Endothelial cell of umbilical vein (primary cell): Measurements from ENCODE around the gene NR1I3. TPM values are rescaled to one million over a fixed set of nuclear protein-coding genes. Genes with fewer than 3 reads are reported as not detected.

Experiments used
- BruUV-seq: library from RNA; stranded (reverse); fragments of 400-500 nt; replicated peaks from 2 replicates; lab custom pipeline; 2021; lab: Mats Ljungman, UMichigan
- CTCF ChIA-PET: fragments of 300-600, 350-600 bp; sonication (Branson Sonifier 250); formaldehyde crosslinking; loops from one replicate; lab custom pipeline; 2021; ENCODE audit warnings: antibody characterized with exemption, inconsistent platforms; lab: Charles Lee
- POLR2A ChIA-PET: fragments of 300-600, 350-600 bp; sonication (Branson Sonifier 250); formaldehyde crosslinking; loops from one replicate; lab custom pipeline; 2021; ENCODE audit warnings: antibody characterized with exemption, inconsistent platforms; lab: Charles Lee
- DNase-seq: peaks from one replicate; pipeline ENCODE4 v3.0.0-alpha.2; 2011; ENCODE audit warnings: low read depth, low spot score
- FAIRE-seq: peaks from 2 replicates; lab custom pipeline; 2011; peaks lifted over from hg19 to GRCh38; lab: Jason Lieb, UNC
- H2AFZ ChIP-seq: 2 replicates; pipeline ENCODE4 v1.6.0; 2012; ENCODE audit warnings: low read depth, low read length, control low read depth, inconsistent platforms
- H3K27ac ChIP-seq: 2 replicates; pipeline ENCODE4 v1.5.1; 2011; ENCODE audit warnings: low read depth, mild to moderate bottlenecking, control low read depth, low read length, moderate library complexity; ENCODE audit not compliant: insufficient read depth
- H3K27me3 ChIP-seq, 2 experiments: 2 replicates each; pipeline versions ENCODE4 v1.6.0 to v1.6.1; 2011; ENCODE audit warnings: low read length in 2 of 2, mixed read lengths in 1 of 2; ENCODE audit not compliant: control insufficient read depth in 2 of 2, insufficient read depth in 2 of 2
- H3K36me3 ChIP-seq, 2 experiments: 2 replicates in 1 of 2; 3 replicates in 1 of 2; pipeline ENCODE4 v1.5.1; 2011; ENCODE audit warnings: low read length in 2 of 2, mild to moderate bottlenecking in 1 of 2, moderate library complexity in 1 of 2; ENCODE audit not compliant: control insufficient read depth in 2 of 2, insufficient read depth in 2 of 2; ENCODE audit errors: extremely low read depth in 1 of 2
- H3K4me1 ChIP-seq: 3 replicates; pipeline ENCODE4 v1.5.1; 2011; ENCODE audit warnings: mild to moderate bottlenecking, low read length; ENCODE audit not compliant: control insufficient read depth, insufficient read depth; ENCODE audit errors: extremely low read depth
- H3K4me2 ChIP-seq: 2 replicates; pipeline ENCODE4 v1.6.1; 2011; ENCODE audit warnings: low read length, control low read depth, mixed read lengths; ENCODE audit not compliant: insufficient read depth
- H3K4me3 ChIP-seq, 3 experiments: fragments of 200-600 bp in 1 of 3; sonication (generic), shearing (Covaris generic) in 1 of 3; replicated peaks in 1 of 3; 2 replicates each; pipeline ENCODE4 v1.5.1; 2011 to 2016; ENCODE audit warnings: control low read depth in 3 of 3, low read length in 3 of 3, mild to moderate bottlenecking in 2 of 3, inconsistent platforms in 1 of 3, low read depth in 1 of 3, moderate library complexity in 1 of 3; ENCODE audit not compliant: insufficient read depth in 1 of 3
- H3K79me2 ChIP-seq: 2 replicates; pipeline ENCODE4 v1.6.0; 2012; ENCODE audit warnings: low read length, inconsistent platforms; ENCODE audit not compliant: control insufficient read depth, insufficient read depth
- H3K9ac ChIP-seq: replicated peaks from 2 replicates; pipeline ENCODE3; 2011; ENCODE audit warnings: low read length, control low read depth; ENCODE audit not compliant: insufficient read depth; ENCODE audit errors: extremely low read depth
- H3K9me1 ChIP-seq: replicated peaks from 3 replicates; pipeline ENCODE4 v1.6.0; 2011; ENCODE audit warnings: mild to moderate bottlenecking, low read length; ENCODE audit not compliant: control insufficient read depth, insufficient read depth; ENCODE audit errors: extremely low read depth
- H3K9me3 ChIP-seq: replicated peaks from 2 replicates; pipeline ENCODE4 v1.5.1; 2012; ENCODE audit warnings: low read length, inconsistent platforms; ENCODE audit not compliant: control insufficient read depth, insufficient read depth
- H4K20me1 ChIP-seq: replicated peaks from 2 replicates; pipeline ENCODE3; 2011; ENCODE audit warnings: mild to moderate bottlenecking, low read length; ENCODE audit not compliant: control insufficient read depth, insufficient read depth; ENCODE audit errors: extremely low read depth
- CTCF ChIP-seq, 2 donors: IDR thresholded peaks; 1 replicate in 1 of 2; 2 replicates in 1 of 2; pipeline ENCODE4 v1.5.1; 2011; ENCODE audit warnings: low read length in 2 of 2, mild to moderate bottlenecking in 2 of 2, moderate library complexity in 2 of 2, control low read depth in 1 of 2, inconsistent platforms in 1 of 2, low read depth in 1 of 2; ENCODE audit not compliant: insufficient read depth in 1 of 2; ENCODE audit errors: extremely low read depth in 1 of 2
- EZH2 ChIP-seq: IDR thresholded peaks from 2 replicates; pipeline ENCODE4 v1.6.1; 2012; ENCODE audit warnings: borderline replicate concordance, low read depth, mild to moderate bottlenecking, moderate library complexity, low read length, inconsistent platforms; ENCODE audit not compliant: severe bottlenecking
- GATA2 ChIP-seq: IDR thresholded peaks from 2 replicates; pipeline ENCODE4 v1.7.0; 2011; ENCODE audit warnings: low read depth, mild to moderate bottlenecking, moderate library complexity, mixed read lengths, low read length; ENCODE audit not compliant: insufficient read length, insufficient read depth
- POLR2A ChIP-seq: IDR thresholded peaks from 2 replicates; pipeline ENCODE4 v1.6.1; 2012; ENCODE audit warnings: low read depth, mild to moderate bottlenecking, control low read depth, low read length
- dilution Hi-C: fragments of 300-500 bp; cut with MboI; formaldehyde crosslinking; loops from one replicate; pipeline ENCODE4 v1.15.0; 2019; ENCODE audit warnings: low sequenced_read_pairs; ENCODE audit not compliant: extremely low pct_ligation_motif_present
- intact Hi-C: fragments of 100-400 bp; cut with micrococcal nuclease; formaldehyde crosslinking; loops from one replicate; pipeline ENCODE4 v1.10.0; 2022
- polyA plus RNA-seq, 4 experiments: library from polyadenylated mRNA; depleted of rRNA in 3 of 4; stranded (reverse) in 3 of 4; unstranded in 1 of 4; fragments of >200 nt; gene quantifications; 2 replicates each; pipeline versions ENCODE4 v1.2.1 to v1.2.3, GENCODE V29; 2011 to 2012; ENCODE audit warnings: missing spikeins in 1 of 4
- total RNA-seq: library from RNA; stranded (reverse); gene quantifications from 2 replicates; pipeline ENCODE4 v1.2.3, GENCODE V29; 2021

NR1I3 gene
- total and polyA plus RNA-seq, 2 donors (not counting 3 experiments of a cell fraction or from before 2014, with no cell fraction given): not detected

- Histone ChIP-seq H3K36me3 (no peaks in the 10 kb centered on the region), H2AFZ (no peak overlapping the region), H3K4me2 (peak overlapping the region; percentile 47), H3K27me3 (no peaks in the 10 kb centered on the region), H3K79me2 (peaks cover 58% of the 10 kb centered on the region), H3K9me1 (no peaks in the 10 kb centered on the region), H3K9ac (peak overlapping the region; percentile 75), H3K27ac (peak overlapping the region; percentile 98), H3K9me3 (no peaks in the 10 kb centered on the region), H3K4me1 (peaks cover 60% of the 10 kb centered on the region), H3K4me3 (no peak overlapping the region), H4K20me1 (no peaks in the 10 kb centered on the region)
- dilution Hi-C loops: no loop called here
- intact Hi-C loops: loop anchor here (1.0 kb wide), 1 partner anchor 15 kb away; no protein-coding TSS in a partner anchor
- ChIA-PET POLR2A (interaction anchor here (0.9 kb wide), 1 partner anchor 25 kb away, joined by 4 read pairs; no protein-coding TSS in a partner anchor), CTCF (interaction anchor here (2.9 to 3.2 kb wide), 2 partner anchors 9 to 34 kb away, joined by 10 to 18 read pairs; partner anchors contain the start of gene PPOX)
- DNase-seq (peak; percentile 59), FAIRE-seq (no peak)
- TF ChIP-seq CTCF (IDR thresholded peaks at IDR 0.05; ENCODE audit: extremely low read depth in 1 of 2, insufficient read depth in 1 of 2, low read depth in 1 of 2, low read length in 2 of 2) (no peak), EZH2 (no peak), POLR2A (no peak), GATA2 (peak; percentile 80)
- no TSS peak for BruUV-seq
Measured at GRCh38 chr1:161200421-161200991, 37.5 kb downstream of the NR1I3 start.
